ENCODE data around the gene CALHM5. TPM values are rescaled to one million over a fixed set of nuclear protein-coding genes. Genes with fewer than 3 reads are reported as not detected.

The CALHM5 gene
- total and polyA plus RNA-seq, 10 of the 15 experiments (the other 5 are each of a cell fraction or from before 2014, with no cell fraction given): not detected

DNA sequence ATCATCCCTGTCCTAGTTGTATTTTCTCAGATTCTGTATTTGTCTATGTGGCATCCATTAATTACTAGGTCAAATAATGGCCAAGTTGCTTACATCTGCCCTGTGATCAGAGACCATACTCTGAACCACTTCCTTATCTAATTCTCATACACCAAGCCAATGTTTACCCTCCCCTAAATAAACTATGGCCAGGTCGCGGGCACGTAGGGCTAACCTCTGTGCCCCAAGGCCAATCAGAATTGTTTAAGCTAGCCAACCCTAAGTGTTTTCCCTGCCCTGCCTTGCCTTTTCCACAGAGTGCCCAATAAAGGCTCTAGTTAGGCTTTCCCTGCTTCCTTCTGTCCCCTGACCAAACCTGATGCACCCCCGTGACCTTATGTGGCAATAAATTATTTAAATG, 39.4 kb downstream of the CALHM5 start:
- DNase-seq (ENCODE audit: low read depth, low spot score): no peak
- POLR2A ChIA-PET: no interaction called here
- intact Hi-C loops (cut with micrococcal nuclease; ENCODE audit: unreplicated experiment): no loop called here
- H3K4me3 ChIP-seq: no peak overlapping the region
- no peaks in the 10 kb centered on the region for H3K4me1 ChIP-seq (ENCODE audit: control insufficient read depth, insufficient read depth, low read length)
- no peak for ATAC-seq
- no peak overlapping the region for H2AFZ ChIP-seq (ENCODE audit: control insufficient read depth, low read depth, low read length)
- RAD21 ChIA-PET (ENCODE audit: unreplicated experiment): no interaction called here
- no peaks in the 10 kb centered on the region for H3K9me3 ChIP-seq (replicated peaks; ENCODE audit: control insufficient read depth, insufficient read depth, low read length)
- no peaks in the 10 kb centered on the region for H3K79me2 ChIP-seq (ENCODE audit: control insufficient read depth, insufficient read depth, low read length)
- in situ Hi-C loops (cut with MboI): no loop called here
- H3K36me3 ChIP-seq (ENCODE audit: control insufficient read depth in 2 of 2, insufficient read depth in 2 of 2, low read length in 1 of 2): no peaks in the 10 kb centered on the region
- FAIRE-seq: no peak
- 54% methylated on average over 4 of the region's 4 CpGs for WGBS (ENCODE audit: insufficient coverage, insufficient replicate concordance, low lambda C conversion rate, missing lambda C conversion rate)
- H3K27me3 ChIP-seq (replicated peaks in 1 of 2; ENCODE audit: control insufficient read depth in 2 of 2, insufficient read depth in 2 of 2, low read length in 1 of 2): no peaks in the 10 kb centered on the region
- CTCF ChIA-PET: interaction anchor here (1.1 kb wide), 2 partner anchors 17 to 263 kb away, joined by 3 to 4 read pairs; no protein-coding TSS in a partner anchor
- no TSS peak for BruUV-seq (replicated peaks)
- no peaks in the 10 kb centered on the region for H4K20me1 ChIP-seq (ENCODE audit: control insufficient read depth, insufficient read depth)
- SMC1A ChIA-PET (ENCODE audit: uncharacterized antibody, unreplicated experiment): no interaction called here
- no peak overlapping the region for H3K27ac ChIP-seq (ENCODE audit: control insufficient read depth, insufficient read depth)
- H3K4me2 ChIP-seq (ENCODE audit: control insufficient read depth, insufficient read depth): no peak overlapping the region
- H3K9ac ChIP-seq (ENCODE audit: control insufficient read depth, insufficient read depth, low read length): no peak overlapping the region
- TF ChIP-seq KAT2A (conservative IDR thresholded peaks at IDR 0.05; ENCODE audit: control insufficient read depth, low read depth, low read length): no peak
- no peak for TF ChIP-seq SUPT20H (IDR thresholded peaks at IDR 0.05; ENCODE audit: borderline replicate concordance, control insufficient read depth, low read depth, low read length)
- TF ChIP-seq, protein P1, sequence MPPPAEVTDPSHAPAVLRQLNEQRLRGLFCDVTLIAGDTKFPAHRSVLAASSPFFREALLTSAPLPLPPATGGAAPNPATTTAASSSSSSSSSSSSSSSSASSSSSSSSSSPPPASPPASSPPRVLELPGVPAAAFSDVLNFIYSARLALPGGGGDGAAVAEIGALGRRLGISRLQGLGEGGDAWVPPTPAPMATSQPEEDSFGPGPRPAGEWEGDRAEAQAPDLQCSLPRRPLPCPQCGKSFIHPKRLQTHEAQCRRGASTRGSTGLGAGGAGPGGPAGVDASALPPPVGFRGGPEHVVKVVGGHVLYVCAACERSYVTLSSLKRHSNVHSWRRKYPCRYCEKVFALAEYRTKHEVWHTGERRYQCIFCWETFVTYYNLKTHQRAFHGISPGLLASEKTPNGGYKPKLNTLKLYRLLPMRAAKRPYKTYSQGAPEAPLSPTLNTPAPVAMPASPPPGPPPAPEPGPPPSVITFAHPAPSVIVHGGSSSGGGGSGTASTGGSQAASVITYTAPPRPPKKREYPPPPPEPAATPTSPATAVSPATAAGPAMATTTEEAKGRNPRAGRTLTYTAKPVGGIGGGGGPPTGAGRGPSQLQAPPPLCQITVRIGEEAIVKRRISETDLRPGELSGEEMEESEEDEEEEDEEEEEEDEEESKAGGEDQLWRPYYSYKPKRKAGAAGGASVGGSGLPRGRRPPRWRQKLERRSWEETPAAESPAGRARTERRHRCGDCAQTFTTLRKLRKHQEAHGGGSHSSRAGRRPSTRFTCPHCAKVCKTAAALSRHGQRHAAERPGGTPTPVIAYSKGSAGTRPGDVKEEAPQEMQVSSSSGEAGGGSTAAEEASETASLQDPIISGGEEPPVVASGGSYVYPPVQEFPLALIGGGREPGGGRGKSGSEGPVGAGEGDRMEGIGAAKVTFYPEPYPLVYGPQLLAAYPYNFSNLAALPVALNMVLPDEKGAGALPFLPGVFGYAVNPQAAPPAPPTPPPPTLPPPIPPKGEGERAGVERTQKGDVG (CRISPR knock-in tag; IDR thresholded peaks at IDR 0.05): no peak
- no peak for TF ChIP-seq ASH2L (IDR thresholded peaks at IDR 0.05; ENCODE audit: borderline replicate concordance, low read depth)
- no peak for TF ChIP-seq TBL1XR1 (IDR thresholded peaks at IDR 0.05; ENCODE audit: low read depth, low read length)
- TF ChIP-seq CREM (IDR thresholded peaks at IDR 0.05; ENCODE audit: low read depth): no peak
- no peak for TF ChIP-seq YY1 (IDR thresholded peaks at IDR 0.05; ENCODE audit: low read depth, low read length)
- no peak for TF ChIP-seq NRF1 (conservative IDR thresholded peaks at IDR 0.05; ENCODE audit: low read depth, low read length)
- TF ChIP-seq EED (IDR thresholded peaks at IDR 0.05; ENCODE audit: low read depth): no peak
- TF ChIP-seq, protein P2, sequence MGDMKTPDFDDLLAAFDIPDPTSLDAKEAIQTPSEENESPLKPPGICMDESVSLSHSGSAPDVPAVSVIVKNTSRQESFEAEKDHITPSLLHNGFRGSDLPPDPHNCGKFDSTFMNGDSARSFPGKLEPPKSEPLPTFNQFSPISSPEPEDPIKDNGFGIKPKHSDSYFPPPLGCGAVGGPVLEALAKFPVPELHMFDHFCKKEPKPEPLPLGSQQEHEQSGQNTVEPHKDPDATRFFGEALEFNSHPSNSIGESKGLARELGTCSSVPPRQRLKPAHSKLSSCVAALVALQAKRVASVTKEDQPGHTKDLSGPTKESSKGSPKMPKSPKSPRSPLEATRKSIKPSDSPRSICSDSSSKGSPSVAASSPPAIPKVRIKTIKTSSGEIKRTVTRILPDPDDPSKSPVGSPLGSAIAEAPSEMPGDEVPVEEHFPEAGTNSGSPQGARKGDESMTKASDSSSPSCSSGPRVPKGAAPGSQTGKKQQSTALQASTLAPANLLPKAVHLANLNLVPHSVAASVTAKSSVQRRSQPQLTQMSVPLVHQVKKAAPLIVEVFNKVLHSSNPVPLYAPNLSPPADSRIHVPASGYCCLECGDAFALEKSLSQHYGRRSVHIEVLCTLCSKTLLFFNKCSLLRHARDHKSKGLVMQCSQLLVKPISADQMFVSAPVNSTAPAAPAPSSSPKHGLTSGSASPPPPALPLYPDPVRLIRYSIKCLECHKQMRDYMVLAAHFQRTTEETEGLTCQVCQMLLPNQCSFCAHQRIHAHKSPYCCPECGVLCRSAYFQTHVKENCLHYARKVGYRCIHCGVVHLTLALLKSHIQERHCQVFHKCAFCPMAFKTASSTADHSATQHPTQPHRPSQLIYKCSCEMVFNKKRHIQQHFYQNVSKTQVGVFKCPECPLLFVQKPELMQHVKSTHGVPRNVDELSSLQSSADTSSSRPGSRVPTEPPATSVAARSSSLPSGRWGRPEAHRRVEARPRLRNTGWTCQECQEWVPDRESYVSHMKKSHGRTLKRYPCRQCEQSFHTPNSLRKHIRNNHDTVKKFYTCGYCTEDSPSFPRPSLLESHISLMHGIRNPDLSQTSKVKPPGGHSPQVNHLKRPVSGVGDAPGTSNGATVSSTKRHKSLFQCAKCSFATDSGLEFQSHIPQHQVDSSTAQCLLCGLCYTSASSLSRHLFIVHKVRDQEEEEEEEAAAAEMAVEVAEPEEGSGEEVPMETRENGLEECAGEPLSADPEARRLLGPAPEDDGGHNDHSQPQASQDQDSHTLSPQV (IDR thresholded peaks at IDR 0.05): no peak
